Measurements from ENCODE around the gene CEP57L1. TPM values are rescaled to one million over a fixed set of nuclear protein-coding genes. Genes with fewer than 3 reads are reported as not detected.

Gene CEP57L1
- total RNA-seq, 4 donors from 2014 or later = 5.6 to 52.7 (median 17.5) TPM

DNA sequence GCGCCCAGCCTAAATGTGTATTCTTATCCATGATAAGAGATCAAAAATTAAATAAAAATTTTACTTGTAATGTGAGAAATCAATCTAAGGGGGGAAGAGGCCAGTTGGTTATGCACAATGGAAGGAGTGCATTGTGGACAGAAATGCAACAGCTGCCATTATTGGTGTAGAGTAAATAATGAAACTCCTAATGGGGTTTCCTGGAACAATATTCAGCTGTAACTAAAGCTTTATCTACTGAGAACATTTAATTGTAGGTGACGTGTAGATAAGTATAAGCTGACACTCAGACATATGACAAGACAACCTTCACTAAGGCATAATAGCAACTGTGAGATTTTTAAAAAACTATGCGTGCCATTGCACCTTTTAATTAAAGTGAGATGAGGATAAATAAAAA, 71.4 kb downstream of the CEP57L1 start:
- H3K27ac ChIP-seq = no peak overlapping the region
- no peaks in the 10 kb centered on the region for H3K36me3 ChIP-seq
- TF ChIP-seq, protein P1, sequence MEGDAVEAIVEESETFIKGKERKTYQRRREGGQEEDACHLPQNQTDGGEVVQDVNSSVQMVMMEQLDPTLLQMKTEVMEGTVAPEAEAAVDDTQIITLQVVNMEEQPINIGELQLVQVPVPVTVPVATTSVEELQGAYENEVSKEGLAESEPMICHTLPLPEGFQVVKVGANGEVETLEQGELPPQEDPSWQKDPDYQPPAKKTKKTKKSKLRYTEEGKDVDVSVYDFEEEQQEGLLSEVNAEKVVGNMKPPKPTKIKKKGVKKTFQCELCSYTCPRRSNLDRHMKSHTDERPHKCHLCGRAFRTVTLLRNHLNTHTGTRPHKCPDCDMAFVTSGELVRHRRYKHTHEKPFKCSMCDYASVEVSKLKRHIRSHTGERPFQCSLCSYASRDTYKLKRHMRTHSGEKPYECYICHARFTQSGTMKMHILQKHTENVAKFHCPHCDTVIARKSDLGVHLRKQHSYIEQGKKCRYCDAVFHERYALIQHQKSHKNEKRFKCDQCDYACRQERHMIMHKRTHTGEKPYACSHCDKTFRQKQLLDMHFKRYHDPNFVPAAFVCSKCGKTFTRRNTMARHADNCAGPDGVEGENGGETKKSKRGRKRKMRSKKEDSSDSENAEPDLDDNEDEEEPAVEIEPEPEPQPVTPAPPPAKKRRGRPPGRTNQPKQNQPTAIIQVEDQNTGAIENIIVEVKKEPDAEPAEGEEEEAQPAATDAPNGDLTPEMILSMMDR (IDR thresholded peaks at IDR 0.05) = no peak
- no peak for TF ChIP-seq POLR2A (IDR thresholded peaks at IDR 0.05)
- DNase-seq = no peak
- H3K4me3 ChIP-seq = no peak overlapping the region
- H3K9me3 ChIP-seq = no peaks in the 10 kb centered on the region
- intact Hi-C loops (cut with DNase I; ENCODE audit: low total_unique reads) = no loop called here
- no peaks in the 10 kb centered on the region for H3K27me3 ChIP-seq
- no peaks in the 10 kb centered on the region for H3K4me1 ChIP-seq

DNA sequence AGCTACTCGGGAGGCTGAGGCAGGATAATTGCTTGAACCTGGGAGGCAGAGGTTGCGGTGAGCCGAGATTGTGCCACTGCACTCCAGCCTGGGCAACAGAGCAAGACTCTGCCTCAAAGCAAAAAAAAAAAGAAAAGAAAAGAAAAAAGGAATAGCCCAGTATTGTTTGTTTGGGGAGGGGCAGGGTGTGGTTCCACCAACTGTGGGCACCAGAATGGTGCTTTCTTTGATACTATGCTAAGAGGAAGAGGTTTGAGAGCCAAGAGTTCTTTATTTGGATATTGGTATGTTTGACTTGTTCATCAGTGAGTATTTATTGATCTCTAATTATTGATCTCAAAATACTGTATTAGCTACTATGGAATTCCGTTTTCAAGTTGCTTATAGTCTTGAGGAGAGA, 72.3 kb downstream of the CEP57L1 start:
- no peak overlapping the region for H3K27ac ChIP-seq
- intact Hi-C loops (cut with DNase I; ENCODE audit: low total_unique reads) = no loop called here
- H3K36me3 ChIP-seq = no peaks in the 10 kb centered on the region
- no peaks in the 10 kb centered on the region for H3K27me3 ChIP-seq
- H3K9me3 ChIP-seq = no peaks in the 10 kb centered on the region
- no peak overlapping the region for H3K4me3 ChIP-seq
- TF ChIP-seq POLR2A (IDR thresholded peaks at IDR 0.05) = no peak
- no peak for DNase-seq
- H3K4me1 ChIP-seq = no peaks in the 10 kb centered on the region

- H3K36me3 ChIP-seq = no peaks in the 10 kb centered on the region
- no peaks in the 10 kb centered on the region for H3K4me1 ChIP-seq
- no peak for DNase-seq
- no peaks in the 10 kb centered on the region for H3K9me3 ChIP-seq
- no peaks in the 10 kb centered on the region for H3K27me3 ChIP-seq
- intact Hi-C loops (cut with DNase I; ENCODE audit: low total_unique reads) = no loop called here
- no peak overlapping the region for H3K4me3 ChIP-seq
- H3K27ac ChIP-seq = no peak overlapping the region
- no peak for TF ChIP-seq POLR2A (IDR thresholded peaks at IDR 0.05)
- TF ChIP-seq, protein P1 (IDR thresholded peaks at IDR 0.05) = no peak
Observed at GRCh38 chr6:109170333-109170732, 75.0 kb downstream of the CEP57L1 start.

- no peak for TF ChIP-seq POLR2A (IDR thresholded peaks at IDR 0.05)
- TF ChIP-seq, protein P1 (IDR thresholded peaks at IDR 0.05) = no peak
- H3K4me3 ChIP-seq = no peak overlapping the region
- H3K27me3 ChIP-seq = no peaks in the 10 kb centered on the region
- no peaks in the 10 kb centered on the region for H3K4me1 ChIP-seq
- no peaks in the 10 kb centered on the region for H3K9me3 ChIP-seq
- intact Hi-C loops (cut with DNase I; ENCODE audit: low total_unique reads) = no loop called here
- no peak overlapping the region for H3K27ac ChIP-seq
- no peaks in the 10 kb centered on the region for H3K36me3 ChIP-seq
- DNase-seq = no peak
Observed at GRCh38 chr6:109172101-109172746, 76.9 kb downstream of the CEP57L1 start.

- H3K27me3 ChIP-seq = no peaks in the 10 kb centered on the region
- no peaks in the 10 kb centered on the region for H3K36me3 ChIP-seq
- no peak overlapping the region for H3K4me3 ChIP-seq
- no peak for TF ChIP-seq POLR2A (IDR thresholded peaks at IDR 0.05)
- no peak for DNase-seq
- intact Hi-C loops (cut with DNase I; ENCODE audit: low total_unique reads) = no loop called here
- H3K27ac ChIP-seq = no peak overlapping the region
- no peaks in the 10 kb centered on the region for H3K9me3 ChIP-seq
- H3K4me1 ChIP-seq = no peaks in the 10 kb centered on the region
Observed at GRCh38 chr6:109174916-109175315, 79.6 kb downstream of the CEP57L1 start.

DNA sequence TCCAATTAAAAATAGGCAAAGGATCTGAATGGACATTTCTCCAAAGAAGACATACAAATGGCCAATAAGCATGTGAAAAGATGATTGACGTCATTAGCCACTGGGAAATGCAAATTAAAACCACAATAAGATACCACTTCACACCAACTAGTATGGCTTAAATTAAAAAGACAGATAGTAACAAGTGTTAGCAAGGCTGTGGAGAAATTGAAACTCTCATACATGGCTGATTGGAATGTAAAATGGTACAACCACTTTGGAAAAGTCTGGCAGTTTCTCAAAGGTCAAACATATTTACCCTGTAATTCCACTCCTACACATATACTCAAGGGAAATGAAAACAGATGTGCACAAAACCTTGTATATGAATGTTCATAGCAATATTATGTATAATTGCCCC, 83.6 kb downstream of the CEP57L1 start:
- no peaks in the 10 kb centered on the region for H3K27me3 ChIP-seq
- H3K4me1 ChIP-seq = no peaks in the 10 kb centered on the region
- DNase-seq = no peak
- H3K4me3 ChIP-seq = no peak overlapping the region
- H3K27ac ChIP-seq = no peak overlapping the region
- no peaks in the 10 kb centered on the region for H3K9me3 ChIP-seq
- H3K36me3 ChIP-seq = no peaks in the 10 kb centered on the region
- TF ChIP-seq POLR2A (IDR thresholded peaks at IDR 0.05) = no peak
- TF ChIP-seq, protein P1 (IDR thresholded peaks at IDR 0.05) = no peak
- intact Hi-C loops (cut with DNase I; ENCODE audit: low total_unique reads) = no loop called here

Measured in uterus (tissue), 4 donors.